Measurements from ENCODE around the gene RRP36.
A peak's percentile ranks its signal among the peaks of the same experiment; 100 is the strongest.

The RRP36 gene

DNA sequence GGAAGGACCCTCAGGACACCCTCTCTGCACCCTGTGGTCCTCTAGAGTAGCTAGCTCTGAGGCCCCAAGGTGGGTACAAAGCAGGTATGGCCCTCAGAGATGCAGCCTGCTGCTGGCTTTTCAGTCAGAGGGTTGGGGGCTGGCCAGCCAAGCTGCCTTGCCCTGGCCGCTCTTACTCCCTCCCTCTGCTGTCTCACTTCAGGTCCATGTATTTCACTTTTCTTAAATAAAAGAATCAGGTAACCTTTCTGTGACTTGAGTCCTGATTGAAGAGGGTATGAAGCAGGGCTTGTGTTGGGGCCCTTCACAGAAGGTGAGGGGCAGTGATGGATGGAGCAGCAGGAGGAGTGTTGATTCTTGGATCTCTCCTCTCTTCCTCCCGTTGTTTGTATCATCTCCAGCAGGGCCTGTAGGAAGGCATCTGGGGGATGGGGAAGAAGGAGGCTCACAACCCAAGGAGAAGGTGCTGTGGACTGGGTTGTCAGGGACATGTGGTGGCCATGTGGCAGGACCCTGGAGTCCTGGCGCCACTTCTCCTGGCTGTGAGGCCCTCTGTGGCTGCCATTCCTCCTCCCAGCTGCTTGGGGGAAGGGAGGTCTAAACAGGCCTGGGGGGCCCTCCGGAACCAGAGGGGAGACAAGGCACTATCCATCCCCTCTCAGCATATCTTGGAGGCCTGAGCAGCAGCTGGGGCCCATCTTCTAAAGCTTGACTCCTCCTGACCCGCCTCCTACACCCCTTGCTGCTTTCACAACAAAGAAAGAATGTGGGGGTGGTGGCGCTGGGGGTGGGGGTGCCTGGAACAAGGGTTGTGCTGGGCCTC is 53.6 kb downstream of the RRP36 start:
- no peak for DNase-seq

DNA sequence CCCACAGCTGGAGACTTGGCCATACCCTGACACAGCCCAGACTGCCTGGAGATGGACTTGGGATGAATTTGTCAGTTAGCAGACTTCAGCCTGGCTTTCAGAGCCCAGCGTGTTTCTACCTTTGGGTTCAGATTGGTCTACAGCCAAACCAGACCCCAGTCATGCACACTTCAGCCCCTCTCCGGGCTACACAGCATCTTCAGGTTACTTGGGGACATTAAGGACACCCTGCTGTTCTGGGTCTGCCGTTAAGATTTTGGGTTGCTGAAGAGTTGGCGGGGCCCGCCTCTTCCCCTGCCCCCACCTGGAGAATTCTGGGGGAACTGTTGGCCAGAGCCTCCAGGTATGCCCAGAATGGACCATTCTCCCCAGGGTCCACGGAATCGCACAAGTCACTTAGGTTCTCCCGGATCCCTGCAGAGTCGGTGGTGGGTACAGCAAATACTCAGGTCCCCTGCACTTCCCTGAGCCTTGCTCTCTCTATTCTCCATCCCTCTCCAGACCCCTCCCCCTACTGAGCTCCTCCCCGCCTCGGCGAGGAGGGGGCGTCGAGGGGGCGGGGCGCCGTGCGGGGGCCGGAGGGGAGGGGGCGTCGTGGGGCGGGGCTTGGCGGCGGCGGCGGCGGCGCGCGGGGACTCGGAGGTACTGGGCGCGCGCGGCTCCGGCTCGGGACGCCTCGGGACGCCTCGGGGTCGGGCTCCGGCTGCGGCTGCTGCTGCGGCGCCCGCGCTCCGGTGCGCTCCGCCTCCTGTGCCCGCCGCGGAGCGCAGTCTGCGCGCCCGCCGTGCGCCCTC is 54.4 kb downstream of the RRP36 start, which contains the start of gene PTK7:
Gene PTK7 (plus strand): TSS at position 645 of the 794 bp plus-strand sequence. CDS start 175 bp downstream, outside the sequence.
- DNase-seq, result peak; percentile 86

DNA sequence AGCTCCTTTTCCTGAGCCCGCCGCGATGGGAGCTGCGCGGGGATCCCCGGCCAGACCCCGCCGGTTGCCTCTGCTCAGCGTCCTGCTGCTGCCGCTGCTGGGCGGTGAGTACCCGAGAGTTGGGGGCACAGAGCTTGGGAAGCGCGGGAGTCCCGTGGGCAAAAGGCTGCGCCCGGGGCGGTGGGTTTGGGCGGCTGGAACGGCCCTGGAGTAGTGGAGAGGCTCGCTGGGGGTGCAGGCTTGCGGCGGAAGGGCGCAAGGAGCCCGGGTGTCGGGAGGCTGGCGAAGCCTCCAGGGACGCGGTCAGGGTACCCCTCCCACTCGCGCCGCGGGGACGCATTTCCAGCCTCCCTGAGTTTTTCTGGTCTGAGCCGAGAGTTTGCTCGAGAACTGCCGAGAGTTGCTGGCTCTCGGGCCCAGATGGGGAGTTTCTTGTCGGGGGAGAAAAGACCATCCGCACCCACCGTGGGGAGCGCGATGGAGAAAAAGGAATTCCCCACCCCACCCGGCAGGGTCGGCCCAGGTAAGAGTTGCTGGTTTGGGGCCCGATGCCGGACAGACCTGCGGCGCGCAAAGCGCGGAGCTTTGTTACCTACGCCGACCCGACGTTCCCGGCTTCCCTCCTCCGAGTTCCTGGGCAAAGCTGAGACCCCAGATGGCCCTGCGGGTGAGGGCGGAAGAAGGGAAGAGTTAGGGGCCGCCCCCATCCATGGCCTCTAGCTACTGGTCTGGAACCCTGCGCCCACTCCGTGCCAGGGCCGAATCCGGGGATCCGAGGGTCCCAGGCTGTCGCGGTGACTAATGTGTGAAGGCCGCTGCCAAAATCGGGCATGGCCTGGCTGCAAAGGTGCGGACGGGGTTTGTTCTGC is 55.3 kb downstream of the RRP36 start:
- DNase-seq, result peak; percentile 39

DNA sequence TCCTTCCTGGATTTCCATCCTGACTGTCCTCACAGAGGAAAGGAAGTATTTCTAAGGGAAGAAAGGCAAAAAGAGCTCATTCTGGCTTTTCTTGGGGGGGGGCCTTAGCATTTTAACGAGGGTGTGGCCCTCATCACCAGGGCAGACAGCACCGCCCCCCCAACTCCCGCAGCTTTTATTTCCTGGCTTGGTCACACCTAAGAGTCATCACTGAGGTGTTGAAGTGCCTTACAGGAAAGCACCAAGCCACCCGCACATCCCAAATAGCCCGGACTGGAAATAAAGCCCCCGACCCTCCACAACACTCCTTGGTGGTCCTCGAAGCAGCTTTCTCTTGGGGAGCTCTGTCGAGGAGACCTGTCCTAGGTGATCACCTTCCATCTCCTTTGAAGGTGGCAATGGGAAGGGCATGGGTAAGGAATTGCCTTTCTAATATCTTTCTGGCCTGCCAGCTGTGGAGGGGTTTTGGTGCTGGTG is 55.9 kb downstream of the RRP36 start:
- DNase-seq, result no peak

DNA sequence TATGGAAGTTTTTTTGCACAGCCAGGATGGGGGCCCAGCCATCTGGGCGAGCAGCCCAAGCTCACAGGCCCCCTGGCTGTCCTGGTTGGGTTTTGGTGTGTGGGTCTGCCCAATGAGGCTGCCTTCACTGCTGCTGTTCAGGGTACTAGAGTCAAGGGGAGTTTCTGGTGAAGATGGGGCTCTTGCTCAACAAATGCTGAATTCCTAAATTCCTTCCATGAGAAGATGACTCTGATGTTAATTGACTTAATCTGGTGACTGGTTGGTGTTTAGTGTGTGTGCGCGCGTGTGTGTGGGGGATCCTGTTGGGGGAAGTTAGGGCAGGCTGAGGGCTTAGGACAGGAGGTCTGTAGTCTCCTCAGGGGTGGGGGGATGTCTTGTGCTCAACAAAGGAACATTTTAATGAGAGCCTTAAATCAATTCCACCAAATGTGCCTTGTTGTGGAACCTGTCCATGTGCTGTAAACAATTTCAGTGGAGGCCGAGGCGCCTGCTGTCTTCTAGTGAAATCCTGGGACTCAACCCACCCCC is 56.6 kb downstream of the RRP36 start:
- no peak for DNase-seq

DNA sequence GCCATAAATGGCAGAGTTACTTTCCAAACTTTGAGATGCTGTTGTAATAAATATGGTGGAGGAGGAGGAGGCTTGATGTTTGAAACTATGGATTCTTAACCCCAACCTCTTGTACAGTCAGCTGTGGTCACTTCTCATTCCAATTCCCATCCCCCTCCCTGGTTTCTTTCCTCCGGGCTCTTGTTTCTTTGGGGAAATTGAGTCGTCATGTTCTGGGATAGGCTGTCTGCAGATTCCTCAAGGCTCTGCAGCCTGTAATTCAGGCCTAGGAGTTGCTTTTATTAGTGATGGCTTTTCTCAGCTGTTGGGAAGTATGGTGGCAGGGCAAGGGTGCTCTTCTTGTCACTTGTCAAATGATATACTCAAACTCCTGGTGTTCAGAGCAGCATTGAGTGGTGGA is 57.3 kb downstream of the RRP36 start:
- no peak for DNase-seq
